ENCODE results near the gene EWSR1. TPM values are rescaled to one million over a fixed set of nuclear protein-coding genes. Genes with fewer than 3 reads are reported as not detected.

The EWSR1 gene
- total RNA-seq, 1 experiment from 2014 or later: 462 TPM

DNA sequence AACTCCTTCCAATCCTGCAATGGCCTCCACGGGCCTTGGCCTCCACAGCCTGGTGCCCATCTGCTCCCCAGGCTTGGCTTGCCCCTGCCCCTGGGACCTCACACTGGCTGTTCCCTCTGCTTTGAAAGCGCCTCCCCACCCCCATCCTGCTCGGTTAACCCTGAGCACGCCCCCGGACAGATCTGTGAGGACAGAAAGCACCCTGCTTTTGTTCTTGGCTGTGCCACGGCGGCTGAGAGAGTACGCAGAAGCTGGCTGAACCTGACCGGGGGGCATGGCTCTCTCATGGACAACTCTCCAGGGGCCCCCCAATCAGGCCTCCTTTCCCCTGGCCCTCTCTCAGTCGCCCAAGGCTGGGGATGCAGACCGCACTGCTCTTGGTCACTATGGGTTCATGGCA, 67.6 kb downstream of the EWSR1 start:
- no peak overlapping the region for H2AFZ ChIP-seq (ENCODE audit: low read length)
- H2AK5ac ChIP-seq (ENCODE audit: insufficient read length, low read length): no peak overlapping the region
- H3K4me1 Mint-ChIP-seq: peaks cover 2 to 3% of the 10 kb centered on the region in 2 experiments; a peak in 2 of 4 replicates
- H3K27me3 Mint-ChIP-seq (ENCODE audit: low read depth): no peaks in the 10 kb centered on the region
- H3K27ac ChIP-seq (ENCODE audit: insufficient read length, low read depth, low read length): no peak overlapping the region
- no peak overlapping the region for H3K56ac ChIP-seq (ENCODE audit: insufficient read length, low read depth, low read length)
- no peak overlapping the region for H3T11ph ChIP-seq (ENCODE audit: low read length)
- H4K91ac ChIP-seq (ENCODE audit: insufficient read length, low read depth, low read length): no peak overlapping the region
- no peak overlapping the region for H3K14ac ChIP-seq (ENCODE audit: insufficient read depth, low read length)
- H3K36me3 Mint-ChIP-seq (ENCODE audit: insufficient read depth in 1 of 3, low read depth in 3 of 3): peaks cover 19 to 69% (median 53%) of the 10 kb centered on the region in 3 experiments
- H3K79me1 ChIP-seq (ENCODE audit: insufficient read depth, low read depth, low read length, poor library complexity, severe bottlenecking): no peaks in the 10 kb centered on the region
- no peaks in the 10 kb centered on the region for H3K4me1 ChIP-seq (ENCODE audit: insufficient read depth, low read length)
- H4K8ac ChIP-seq (replicated peaks; ENCODE audit: insufficient read length, low read depth, low read length): no peak overlapping the region
- H2BK120ac ChIP-seq (ENCODE audit: low read depth, low read length, poor library complexity, severe bottlenecking): no peak overlapping the region
- H3K4me3 Mint-ChIP-seq: no peak overlapping the region
- H3K23ac ChIP-seq (ENCODE audit: insufficient read length, low read depth, low read length): no peak overlapping the region
- H3K4me2 ChIP-seq (ENCODE audit: insufficient read depth, insufficient read length, low read length): no peak overlapping the region
- DNase-seq: no peak
- no peaks in the 10 kb centered on the region for H3K23me2 ChIP-seq (ENCODE audit: insufficient read length, low read depth, low read length, poor library complexity, severe bottlenecking)
- H3K9me3 Mint-ChIP-seq: no peaks in the 10 kb centered on the region
- H2BK15ac ChIP-seq (ENCODE audit: low read depth, low read length): no peak overlapping the region
- H3K9me3 ChIP-seq (ENCODE audit: control insufficient read depth, low read depth, low read length): no peaks in the 10 kb centered on the region
- no peaks in the 10 kb centered on the region for H3K79me2 ChIP-seq (ENCODE audit: insufficient read depth, low read length)
- H4K20me1 ChIP-seq (ENCODE audit: control insufficient read depth, insufficient read depth, insufficient read length): peaks cover 3% of the 10 kb centered on the region
- TF ChIP-seq, protein P1, sequence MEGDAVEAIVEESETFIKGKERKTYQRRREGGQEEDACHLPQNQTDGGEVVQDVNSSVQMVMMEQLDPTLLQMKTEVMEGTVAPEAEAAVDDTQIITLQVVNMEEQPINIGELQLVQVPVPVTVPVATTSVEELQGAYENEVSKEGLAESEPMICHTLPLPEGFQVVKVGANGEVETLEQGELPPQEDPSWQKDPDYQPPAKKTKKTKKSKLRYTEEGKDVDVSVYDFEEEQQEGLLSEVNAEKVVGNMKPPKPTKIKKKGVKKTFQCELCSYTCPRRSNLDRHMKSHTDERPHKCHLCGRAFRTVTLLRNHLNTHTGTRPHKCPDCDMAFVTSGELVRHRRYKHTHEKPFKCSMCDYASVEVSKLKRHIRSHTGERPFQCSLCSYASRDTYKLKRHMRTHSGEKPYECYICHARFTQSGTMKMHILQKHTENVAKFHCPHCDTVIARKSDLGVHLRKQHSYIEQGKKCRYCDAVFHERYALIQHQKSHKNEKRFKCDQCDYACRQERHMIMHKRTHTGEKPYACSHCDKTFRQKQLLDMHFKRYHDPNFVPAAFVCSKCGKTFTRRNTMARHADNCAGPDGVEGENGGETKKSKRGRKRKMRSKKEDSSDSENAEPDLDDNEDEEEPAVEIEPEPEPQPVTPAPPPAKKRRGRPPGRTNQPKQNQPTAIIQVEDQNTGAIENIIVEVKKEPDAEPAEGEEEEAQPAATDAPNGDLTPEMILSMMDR (conservative IDR thresholded peaks at IDR 0.05): no peak
- no peak overlapping the region for H2BK5ac ChIP-seq (ENCODE audit: insufficient read length, low read length)
- H2BK20ac ChIP-seq (ENCODE audit: low read depth, low read length, poor library complexity, severe bottlenecking): no peak overlapping the region
- H3K4ac ChIP-seq (ENCODE audit: low read depth, low read length): no peak overlapping the region
- no peak overlapping the region for H4K5ac ChIP-seq (ENCODE audit: insufficient read length, low read depth, low read length)
- H3K27me3 ChIP-seq (ENCODE audit: insufficient read depth, low read length): no peaks in the 10 kb centered on the region
- H3K9ac ChIP-seq (ENCODE audit: extremely low read depth, insufficient read length, low read length): no peak overlapping the region
- no CpG with 5 or more reads among the region's 11 CpGs for WGBS (ENCODE audit: extremely low coverage, insufficient read length, low lambda C conversion rate)
- no peak overlapping the region for H2BK12ac ChIP-seq (ENCODE audit: insufficient read length, low read depth, low read length)
- no peak overlapping the region for H3K18ac ChIP-seq (ENCODE audit: insufficient read length, low read depth, low read length)
- H3K27ac Mint-ChIP-seq: peak overlapping the region in 1 of 3 experiments; percentile 34; a peak in 2 of 7 replicates
